Stimulated activated CD4-positive, alpha-beta T cell treated with anti-CD3 and anti-CD28 coated beads, Interleukin-4, amount 100 ng/mL, for 4 hours (primary cell): Measurements from ENCODE around the gene NADSYN1.

Experiments
- DNase-seq, 2 experiments: peaks; one replicate each; pipeline ENCODE4 v3.0.0-alpha.2; 2020

Gene NADSYN1

GRCh38 chr11:71433648-71434450, 19.2 kb upstream of the NADSYN1 start:
- DNase-seq: no peak

GRCh38 chr11:71434576-71435130, 18.4 kb upstream of the NADSYN1 start:
- no peak for DNase-seq

DNA sequence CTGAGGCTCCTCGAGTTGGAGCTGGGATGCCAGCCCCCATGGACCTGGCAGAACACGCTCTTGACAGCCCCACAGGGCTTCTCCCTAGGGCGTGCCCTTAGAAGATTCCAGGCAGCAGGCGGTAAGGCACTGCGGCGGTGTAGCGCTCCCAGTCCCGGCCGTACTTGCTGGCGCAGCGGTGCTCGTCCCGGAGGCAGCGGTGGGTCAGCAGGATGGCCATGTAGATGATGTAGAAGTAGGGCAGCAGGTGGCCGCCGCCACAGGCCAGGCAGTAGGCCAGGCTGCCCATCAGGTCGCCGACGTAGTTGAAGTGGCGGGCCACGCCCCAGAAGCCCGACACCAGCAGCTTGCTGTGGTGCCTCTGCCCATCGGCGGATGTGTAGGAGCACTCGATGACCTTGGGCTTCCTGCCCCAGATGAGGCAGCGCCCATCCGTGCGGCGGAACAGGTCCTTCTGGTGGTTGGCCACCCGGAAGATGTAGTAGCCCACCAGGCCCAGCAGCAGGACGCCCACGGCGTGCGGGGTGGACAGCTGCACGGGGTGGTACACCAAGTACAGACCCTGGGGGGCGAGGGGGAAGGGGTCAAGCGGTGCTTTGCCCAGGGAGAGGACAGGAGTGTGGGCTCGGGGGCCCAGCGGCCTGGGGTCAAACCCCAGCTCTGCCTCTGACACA, 17.6 kb upstream of the NADSYN1 start:
- DNase-seq: no peak

GRCh38 chr11:71436861-71437260, 16.1 kb upstream of the NADSYN1 start:
- DNase-seq: no peak

DNA sequence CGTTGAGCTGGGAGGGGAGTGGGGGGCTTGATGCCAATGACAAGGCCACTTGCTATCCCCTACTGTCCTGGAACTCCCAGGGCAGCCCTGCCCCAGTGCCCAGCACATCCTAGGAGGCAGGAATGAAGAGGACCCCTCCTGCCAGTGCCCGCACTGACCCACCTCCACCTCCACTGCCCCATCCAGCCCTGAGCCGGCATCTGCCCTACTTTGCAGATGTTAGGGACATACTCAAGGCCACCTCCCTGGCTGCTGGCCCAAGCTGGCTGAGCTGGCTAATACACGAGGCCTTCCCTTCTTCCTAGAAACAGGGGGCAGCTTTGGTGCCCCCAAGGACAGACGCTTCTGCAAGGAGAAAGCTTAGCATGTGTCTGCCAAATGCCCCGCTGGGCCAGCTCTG, 15.6 kb upstream of the NADSYN1 start:
- no peak for DNase-seq

GRCh38 chr11:71437879-71438278, 15.1 kb upstream of the NADSYN1 start:
- DNase-seq: no peak

GRCh38 chr11:71438650-71439049, 14.4 kb upstream of the NADSYN1 start:
- DNase-seq: no peak

GRCh38 chr11:71440021-71440755, 12.8 kb upstream of the NADSYN1 start:
- DNase-seq: no peak

GRCh38 chr11:71441251-71441650, 11.8 kb upstream of the NADSYN1 start:
- DNase-seq: no peak

DNA sequence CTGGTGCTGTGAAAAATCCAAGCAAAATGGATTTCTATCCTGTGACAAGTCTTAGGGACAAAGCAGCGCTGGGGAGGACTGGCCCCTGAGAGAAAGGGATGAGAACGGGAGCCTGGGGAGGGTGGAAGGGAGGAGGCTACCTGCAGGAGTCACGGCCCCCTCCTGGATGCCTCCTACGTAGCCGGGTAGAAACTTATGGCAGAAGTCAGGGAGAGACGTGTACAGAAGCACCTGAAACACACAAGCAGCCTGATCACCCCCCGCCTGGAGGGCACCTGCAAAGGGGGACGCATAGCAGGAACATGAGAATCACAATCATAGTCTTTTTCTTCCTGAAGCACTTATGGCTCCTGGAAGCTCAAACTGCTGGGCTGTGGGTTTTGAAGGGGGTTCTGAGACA, 10.9 kb upstream of the NADSYN1 start:
- no peak for DNase-seq

- no peak for DNase-seq
Measured at GRCh38 chr11:71442880-71443279, 10.1 kb upstream of the NADSYN1 start.

GRCh38 chr11:71443736-71444445, 9.1 kb upstream of the NADSYN1 start:
- DNase-seq: no peak

DNA sequence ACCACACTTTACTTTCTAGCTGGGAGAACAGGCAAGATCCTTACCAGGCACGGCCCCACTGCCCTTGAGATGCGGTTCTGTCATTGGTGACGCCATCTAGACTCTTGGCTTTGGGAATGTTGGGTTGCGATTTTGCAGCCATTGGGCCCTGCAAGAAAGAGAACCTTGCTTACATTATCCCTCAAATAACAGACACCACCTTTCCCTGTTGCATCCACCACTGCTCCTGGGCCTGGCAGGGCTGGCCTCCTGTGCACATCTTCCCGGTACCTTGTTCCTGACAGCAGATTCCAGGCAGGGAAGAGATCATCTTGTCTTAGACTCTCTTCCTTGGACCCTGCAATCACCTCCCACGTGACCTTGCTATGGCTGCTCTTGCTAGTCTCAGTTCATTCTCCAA, 8.2 kb upstream of the NADSYN1 start:
- DNase-seq: no peak

- DNase-seq: no peak
Measured at GRCh38 chr11:71446150-71446549, 6.9 kb upstream of the NADSYN1 start.

GRCh38 chr11:71446942-71447688, 5.9 kb upstream of the NADSYN1 start:
- no peak for DNase-seq

DNA sequence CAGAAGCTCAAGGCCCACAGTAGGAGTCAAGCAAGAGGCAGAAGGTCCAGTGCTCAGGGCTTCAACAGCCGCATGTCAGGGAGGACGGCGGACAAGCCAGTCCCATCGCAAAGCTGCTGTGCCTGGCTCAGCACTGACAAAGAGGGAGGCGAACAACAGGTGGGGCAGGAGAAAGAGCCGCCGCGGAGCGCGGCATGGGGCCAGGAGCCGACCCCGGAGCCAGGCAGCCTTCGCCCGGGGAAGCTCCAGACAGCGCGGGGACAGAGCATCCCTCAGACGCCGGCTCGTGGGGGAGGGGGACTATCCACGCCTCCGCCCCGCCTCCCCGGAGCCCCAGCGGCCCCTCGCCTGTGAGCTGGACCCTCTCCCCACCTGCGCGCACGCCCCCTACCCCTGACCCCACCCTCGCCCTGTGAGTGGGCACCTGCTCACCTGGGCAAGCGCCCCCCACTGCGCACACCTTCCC, 5.2 kb upstream of the NADSYN1 start:
- DNase-seq: peak in 1 of 2 experiments; percentile 40

GRCh38 chr11:71448257-71449171, 4.5 kb upstream of the NADSYN1 start, which contains the start of gene DHCR7:
Gene DHCR7, minus strand, starts transcription at chr11:71448393. Its CDS starts 3,441 bp downstream, at chr11:71444952.
- peak; percentile 94 to 96 for DNase-seq

DNA sequence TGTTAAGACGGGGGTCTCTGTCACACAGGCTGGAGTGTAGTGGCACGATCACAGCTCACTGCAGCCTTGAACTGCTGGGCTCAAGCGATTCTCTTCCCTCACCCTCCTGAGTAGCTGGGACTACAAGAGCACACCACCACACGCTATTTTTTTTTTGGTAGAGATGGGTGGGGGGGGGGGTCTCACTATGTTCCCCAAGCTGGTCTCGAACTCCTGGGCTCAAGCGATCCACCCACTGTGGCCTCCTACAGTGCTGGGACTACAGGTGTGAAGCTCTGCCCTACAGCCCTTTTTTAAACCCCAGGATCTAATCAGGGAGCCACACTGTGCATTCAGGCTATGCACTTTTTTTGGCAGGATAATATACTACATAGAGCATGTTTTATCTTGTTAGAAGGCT, 3.4 kb upstream of the NADSYN1 start:
- DNase-seq: no peak

DNA sequence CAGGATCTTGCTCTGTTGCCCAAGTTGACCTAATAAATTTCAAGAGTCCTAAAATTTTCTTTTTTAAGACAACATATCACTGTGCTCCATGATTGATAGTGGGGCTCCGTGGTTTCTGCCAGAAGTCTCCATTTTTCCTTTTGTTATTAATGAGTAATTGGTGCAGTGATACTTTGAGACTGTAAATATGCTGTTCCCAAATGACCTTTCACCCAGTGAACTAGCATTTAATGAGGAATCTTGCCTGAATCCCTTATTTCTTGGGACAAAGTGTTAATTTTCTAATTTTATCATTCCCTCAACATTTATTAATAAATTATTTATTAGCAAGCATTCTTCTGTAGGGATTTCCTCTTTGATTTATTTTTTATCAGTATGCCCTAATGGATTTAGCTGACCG, 2.5 kb upstream of the NADSYN1 start:
- DNase-seq: no peak

GRCh38 chr11:71450939-71451338, 2.1 kb upstream of the NADSYN1 start:
- DNase-seq: no peak
